SK-N-SH treated with all-trans-retinoic acid at 6 μM for 48 hours (cell line): Measurements from ENCODE around the gene F7.

Source experiments
- ATAC-seq: fragments of 200-7000 bp; cut with Tn5 transposase; 3 replicates; pipeline ENCODE4 v1.9.1; 2020; ENCODE audit warnings: mild to moderate bottlenecking, moderate library complexity
- BACH2 ChIP-seq: fragments of 250-450 bp; sonication (Bioruptor Pico); IDR thresholded peaks from 2 replicates; pipeline ENCODE4 v1.9.0; 2021; ENCODE audit warnings: mild to moderate bottlenecking, borderline replicate concordance
- CSRNP3 ChIP-seq: fragments of 250-450 bp; sonication (Bioruptor Pico); IDR thresholded peaks from 2 replicates; pipeline ENCODE4 v1.5.1; 2021; ENCODE audit warnings: mild to moderate bottlenecking, moderate library complexity
- OSR1 ChIP-seq: fragments of 250-450 bp; sonication (Bioruptor Pico); IDR thresholded peaks from 2 replicates; pipeline ENCODE4 v1.8.0; 2022; ENCODE audit warnings: moderate library complexity, mild to moderate bottlenecking, inconsistent platforms
- PATZ1 ChIP-seq: fragments of 250-450 bp; sonication (Bioruptor Pico); IDR thresholded peaks from 2 replicates; pipeline ENCODE4 v1.8.0; 2020; ENCODE audit warnings: mild to moderate bottlenecking, moderate library complexity, borderline replicate concordance
- RARB ChIP-seq: fragments of 250-450 bp; sonication (Bioruptor Pico); IDR thresholded peaks from 2 replicates; pipeline ENCODE4 v1.8.0; 2021; ENCODE audit warnings: mild to moderate bottlenecking, moderate library complexity
- SNAI2 ChIP-seq: fragments of 250-450 bp; sonication (Bioruptor Pico); IDR thresholded peaks from 2 replicates; pipeline ENCODE4 v1.5.0; 2020; ENCODE audit warnings: mild to moderate bottlenecking, moderate library complexity
- TOX ChIP-seq: fragments of 250-450 bp; sonication (Bioruptor Pico); IDR thresholded peaks from 2 replicates; pipeline ENCODE4 v1.8.0; 2021; ENCODE audit warnings: mild to moderate bottlenecking, moderate library complexity, borderline replicate concordance
- ZC3H10 ChIP-seq: fragments of 250-450 bp; sonication (Bioruptor Pico); IDR thresholded peaks from 2 replicates; pipeline ENCODE4 v1.5.1; 2021; ENCODE audit warnings: mild to moderate bottlenecking, moderate library complexity
- ZFP3 ChIP-seq: fragments of 250-450 bp; sonication (Bioruptor Pico); IDR thresholded peaks from 2 replicates; pipeline ENCODE4 v1.5.0; 2020; ENCODE audit warnings: mild to moderate bottlenecking, moderate library complexity
- ZNF70 ChIP-seq: fragments of 450-650 bp; formaldehyde crosslinking; IDR thresholded peaks from 2 replicates; pipeline ENCODE4 v1.5.0; 2020; ENCODE audit warnings: mild to moderate bottlenecking, moderate library complexity
- ZNF8 ChIP-seq: fragments of 450-650 bp; formaldehyde crosslinking; IDR thresholded peaks from 2 replicates; pipeline ENCODE4 v1.5.0; 2020; ENCODE audit warnings: mild to moderate bottlenecking, moderate library complexity
- TF ChIP-seq, protein P1 (sequence below): fragments of 250-450 bp; sonication (Bioruptor Pico); IDR thresholded peaks from 2 replicates; pipeline ENCODE4 v1.8.0; 2021; ENCODE audit warnings: low read depth, mild to moderate bottlenecking, moderate library complexity, borderline replicate concordance

F7 gene

DNA sequence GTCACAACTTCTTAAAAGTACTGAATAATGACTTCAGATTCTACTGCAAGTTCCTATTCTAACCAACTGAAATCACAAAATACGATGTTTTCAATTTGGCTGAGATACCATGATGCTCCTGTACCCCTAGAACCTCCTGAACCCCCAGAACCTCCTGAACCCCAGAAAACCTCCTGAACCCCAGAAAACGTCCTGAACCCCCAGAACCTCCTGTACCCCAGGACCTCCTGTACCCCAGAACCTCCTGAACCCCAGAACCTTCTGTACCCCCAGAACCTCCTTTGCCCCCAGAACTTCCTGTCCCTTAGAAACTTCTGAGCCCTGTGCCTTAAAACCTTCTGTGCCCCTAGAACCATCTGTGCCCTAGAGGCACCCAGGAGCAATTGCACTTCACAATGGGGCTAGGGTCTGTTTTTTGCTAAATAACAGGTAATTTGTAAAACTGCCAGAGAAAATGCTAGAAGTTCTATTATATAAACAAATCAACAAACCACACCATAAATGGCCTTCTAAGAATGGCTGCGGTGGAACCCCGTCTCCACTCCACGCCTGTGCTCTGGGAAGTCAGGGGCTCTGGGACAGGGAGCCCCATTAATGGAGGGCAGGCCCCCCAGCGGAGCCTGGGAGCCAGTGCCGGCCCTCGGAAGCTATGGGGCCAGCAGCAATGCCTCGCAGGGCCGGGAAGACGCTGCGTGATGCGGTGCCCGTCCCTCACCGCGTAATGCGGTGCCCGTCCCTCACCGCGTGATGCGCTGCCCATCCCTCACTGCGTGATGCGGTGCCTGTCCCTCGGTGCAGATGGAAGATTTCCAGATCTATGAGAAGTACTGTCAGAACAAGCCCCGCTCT, 21.3 kb upstream of the F7 start:
- ATAC-seq: no peak
- TF ChIP-seq OSR1 (no peak), SNAI2 (CRISPR knock-in tag) (no peak), RARB (CRISPR knock-in tag) (no peak), ZFP3 (CRISPR knock-in tag) (no peak), BACH2 (CRISPR knock-in tag) (no peak), CSRNP3 (no peak), ZNF8 (CRISPR knock-in tag) (no peak)
- TF ChIP-seq, protein P1, sequence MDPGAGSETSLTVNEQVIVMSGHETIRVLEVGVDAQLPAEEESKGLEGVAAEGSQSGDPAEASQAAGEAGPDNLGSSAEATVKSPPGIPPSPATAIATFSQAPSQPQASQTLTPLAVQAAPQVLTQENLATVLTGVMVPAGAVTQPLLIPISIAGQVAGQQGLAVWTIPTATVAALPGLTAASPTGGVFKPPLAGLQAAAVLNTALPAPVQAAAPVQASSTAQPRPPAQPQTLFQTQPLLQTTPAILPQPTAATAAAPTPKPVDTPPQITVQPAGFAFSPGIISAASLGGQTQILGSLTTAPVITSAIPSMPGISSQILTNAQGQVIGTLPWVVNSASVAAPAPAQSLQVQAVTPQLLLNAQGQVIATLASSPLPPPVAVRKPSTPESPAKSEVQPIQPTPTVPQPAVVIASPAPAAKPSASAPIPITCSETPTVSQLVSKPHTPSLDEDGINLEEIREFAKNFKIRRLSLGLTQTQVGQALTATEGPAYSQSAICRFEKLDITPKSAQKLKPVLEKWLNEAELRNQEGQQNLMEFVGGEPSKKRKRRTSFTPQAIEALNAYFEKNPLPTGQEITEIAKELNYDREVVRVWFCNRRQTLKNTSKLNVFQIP (CRISPR knock-in tag): no peak

DNA sequence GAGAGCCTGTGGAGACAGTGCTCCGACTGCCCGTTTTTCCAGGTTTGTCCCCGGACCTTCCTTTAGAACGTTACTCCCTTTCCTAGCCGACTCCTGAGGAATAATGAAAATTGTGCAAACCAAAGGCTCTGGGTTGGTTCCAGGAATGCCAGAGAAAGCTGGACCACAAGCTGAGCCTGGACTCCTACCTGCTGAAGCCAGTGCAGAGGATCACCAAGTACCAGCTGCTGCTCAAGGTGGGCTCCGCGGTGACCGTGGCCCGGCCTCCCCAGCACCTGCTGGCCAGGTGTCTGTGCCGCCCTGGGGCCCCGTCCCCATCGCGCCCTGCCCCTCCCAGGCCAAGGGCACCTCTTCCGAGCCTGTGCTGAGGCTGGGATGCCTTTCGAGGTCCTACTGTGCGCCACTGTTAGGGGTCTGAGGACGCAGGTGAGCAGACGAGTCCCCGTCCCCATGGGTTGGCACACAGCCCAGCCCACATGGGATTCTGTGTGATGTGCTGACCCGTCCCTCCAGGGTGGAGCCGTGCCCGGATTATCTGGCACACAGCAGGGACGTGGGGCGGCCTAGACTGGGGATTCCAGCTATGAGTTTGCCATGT, 20.5 kb upstream of the F7 start:
- TF ChIP-seq, protein P1 (CRISPR knock-in tag): no peak
- no peak for TF ChIP-seq ZFP3 (CRISPR knock-in tag)
- ATAC-seq: no peak

DNA sequence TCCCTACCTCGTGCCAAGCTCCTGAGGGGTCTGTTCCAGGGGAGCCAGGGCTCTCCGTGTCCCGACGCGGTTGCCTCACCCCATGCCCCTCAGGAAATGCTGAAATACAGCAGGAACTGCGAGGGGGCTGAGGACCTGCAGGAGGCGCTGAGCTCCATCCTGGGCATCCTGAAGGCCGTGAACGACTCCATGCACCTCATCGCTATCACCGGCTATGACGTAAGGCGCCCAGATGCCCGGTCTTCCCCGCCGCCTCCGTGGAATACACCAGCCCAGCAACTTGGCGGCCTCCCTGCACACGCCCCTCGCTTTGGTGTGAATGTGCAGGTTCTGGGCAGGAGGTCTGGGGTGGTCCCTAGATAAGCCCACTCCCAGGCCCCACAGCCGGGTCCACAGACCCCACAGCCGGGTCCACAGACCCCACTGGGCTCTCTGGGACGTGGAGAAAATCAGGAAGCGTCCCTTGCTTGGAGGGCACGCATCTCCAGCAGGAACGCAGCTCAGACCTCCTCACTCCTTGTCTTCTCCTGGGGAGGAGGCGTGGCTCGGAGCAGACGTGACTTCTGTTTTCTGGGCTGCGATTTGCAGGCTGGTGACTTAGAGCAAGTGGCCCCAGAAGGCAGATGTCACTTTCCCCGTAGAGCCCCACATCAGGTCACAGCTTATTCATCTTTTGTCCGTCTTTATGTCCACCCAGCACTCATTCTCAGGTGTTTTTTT, 19.4 kb upstream of the F7 start:
- no peak for TF ChIP-seq ZFP3 (CRISPR knock-in tag)
- TF ChIP-seq PATZ1 (CRISPR knock-in tag): no peak
- no peak for TF ChIP-seq BACH2 (CRISPR knock-in tag)
- TF ChIP-seq TOX (CRISPR knock-in tag): no peak
- no peak for TF ChIP-seq OSR1
- TF ChIP-seq CSRNP3: no peak
- TF ChIP-seq, protein P1 (CRISPR knock-in tag): no peak
- no peak for TF ChIP-seq ZNF70 (CRISPR knock-in tag)
- TF ChIP-seq ZC3H10 (CRISPR knock-in tag): no peak
- ATAC-seq: no peak; the same call in 2 of the 3 replicates
